Stimulated activated CD4-positive, alpha-beta T cell treated with anti-CD3 and anti-CD28 coated beads, Interleukin-15, amount 100 ng/mL, for 1 hour (primary cell): ENCODE data around the gene IGFL3.
"Not testable (repeated sequence)": the region's sequence is repeated elsewhere in the genome, so short reads cannot be mapped to it uniquely, and the experiment has no call there.

Experiments used
- DNase-seq, 2 donors: peaks; one replicate each; pipeline ENCODE4 v3.0.0-alpha.2; 2020; ENCODE audit warnings: low read depth in 1 of 2, low spot score in 1 of 2

Gene IGFL3

DNA sequence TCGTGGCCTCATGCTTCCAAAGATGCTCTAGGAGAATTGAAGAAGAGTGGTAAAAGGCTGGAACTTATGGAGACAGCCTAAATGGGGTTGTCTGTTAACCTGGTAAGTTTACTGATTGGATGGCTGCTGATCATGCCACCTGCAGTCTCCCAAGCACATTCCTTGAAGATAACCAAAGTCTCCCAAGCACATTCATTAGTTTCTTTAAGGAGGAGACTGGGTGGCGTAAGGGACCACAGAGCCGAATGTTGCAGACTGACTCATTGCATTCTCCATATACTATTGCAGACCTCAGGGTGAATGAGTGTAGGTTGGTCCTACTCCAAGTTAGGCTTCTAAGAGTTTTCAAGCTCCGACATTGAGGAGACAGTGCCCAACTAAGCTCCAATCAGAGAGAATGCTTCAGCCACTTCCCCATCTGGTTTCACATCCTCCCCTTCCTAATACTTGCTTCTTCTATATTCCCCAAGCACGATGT lies at the start of gene IGFL3:
Gene IGFL3, minus strand, starts transcription at position 51 of the 478 bp plus-strand sequence. Its CDS starts 39 bp downstream, at position 12.
- no peak for DNase-seq

DNA sequence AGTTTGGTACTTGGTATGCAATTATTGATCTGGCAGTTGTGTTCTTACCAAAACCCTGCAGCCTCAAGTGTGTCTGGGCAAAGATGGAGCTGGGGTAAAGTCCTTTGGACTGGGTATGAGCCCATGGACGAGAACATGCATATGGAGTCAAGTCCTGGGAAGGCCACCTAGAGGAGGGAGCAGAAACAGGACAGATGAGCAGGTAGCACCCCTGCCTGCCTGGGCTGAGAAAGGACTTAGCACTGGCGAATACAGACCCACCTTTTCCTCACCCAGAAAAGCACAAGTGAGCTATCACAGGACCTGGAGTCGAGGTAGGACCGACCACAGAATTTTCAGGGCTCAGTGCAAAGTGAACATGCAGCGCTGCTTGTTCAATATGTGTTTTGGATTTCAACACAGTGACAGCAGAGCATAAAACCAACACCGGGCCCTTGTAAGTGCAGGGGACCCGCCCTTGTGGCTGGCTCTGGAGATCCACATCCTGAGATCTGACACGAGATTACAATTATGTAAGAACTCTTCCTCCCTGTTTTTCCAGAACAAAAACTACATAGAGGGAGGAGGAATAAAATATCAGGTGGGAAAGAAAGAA lies 49.5 kb upstream of the IGFL3 start:
- DNase-seq, result no peak

DNA sequence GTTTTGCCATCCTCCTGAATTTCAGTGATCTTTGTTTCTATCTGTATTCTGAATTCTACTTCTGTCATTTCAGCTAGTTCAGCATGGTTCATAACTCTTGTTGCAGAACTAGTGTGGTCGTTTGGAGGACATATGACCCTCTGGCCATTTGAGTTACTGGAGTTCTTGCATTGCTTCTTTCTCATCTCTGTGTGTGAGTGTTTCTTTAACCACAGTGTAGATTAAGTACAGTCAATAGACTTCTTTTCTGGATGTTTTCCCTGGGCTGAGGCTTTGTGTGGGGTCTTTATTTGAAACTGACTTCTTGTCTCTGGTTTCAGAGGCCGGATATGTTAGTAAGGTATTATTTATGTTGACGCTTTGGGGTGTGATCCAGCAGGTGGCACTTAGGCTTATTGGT lies 38.2 kb upstream of the IGFL3 start:
- no peak for DNase-seq

DNA sequence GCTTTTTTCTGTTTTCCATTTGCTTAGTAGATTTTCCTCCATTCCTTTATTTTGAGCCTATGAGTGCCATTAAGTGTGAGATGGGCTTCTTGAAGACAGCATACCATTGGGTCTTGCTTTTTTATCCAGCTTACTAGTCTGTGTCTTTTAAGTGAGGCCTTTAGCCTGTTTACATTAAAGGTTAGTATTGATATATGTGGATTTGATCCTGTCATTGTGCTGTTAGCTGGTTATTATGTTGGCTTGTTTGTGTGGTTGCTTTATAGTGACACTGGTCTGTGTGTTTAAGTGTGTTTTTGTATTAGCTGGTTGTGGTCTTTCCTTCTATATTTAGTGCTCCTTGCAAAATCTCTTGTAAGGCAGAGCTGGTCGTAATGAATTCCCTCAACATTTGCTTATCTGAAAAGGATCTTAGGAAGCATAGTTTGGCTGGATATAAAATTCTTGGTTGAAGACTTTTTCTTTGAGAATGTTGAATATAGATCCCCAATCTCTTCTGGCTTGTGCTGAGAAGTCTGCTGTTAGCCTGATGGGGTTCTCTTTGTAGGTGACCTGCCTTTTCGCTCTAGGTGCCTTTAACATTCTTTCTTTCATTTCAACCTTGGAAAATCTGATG lies 37.3 kb upstream of the IGFL3 start:
- DNase-seq, result not testable (repeated sequence)

DNA sequence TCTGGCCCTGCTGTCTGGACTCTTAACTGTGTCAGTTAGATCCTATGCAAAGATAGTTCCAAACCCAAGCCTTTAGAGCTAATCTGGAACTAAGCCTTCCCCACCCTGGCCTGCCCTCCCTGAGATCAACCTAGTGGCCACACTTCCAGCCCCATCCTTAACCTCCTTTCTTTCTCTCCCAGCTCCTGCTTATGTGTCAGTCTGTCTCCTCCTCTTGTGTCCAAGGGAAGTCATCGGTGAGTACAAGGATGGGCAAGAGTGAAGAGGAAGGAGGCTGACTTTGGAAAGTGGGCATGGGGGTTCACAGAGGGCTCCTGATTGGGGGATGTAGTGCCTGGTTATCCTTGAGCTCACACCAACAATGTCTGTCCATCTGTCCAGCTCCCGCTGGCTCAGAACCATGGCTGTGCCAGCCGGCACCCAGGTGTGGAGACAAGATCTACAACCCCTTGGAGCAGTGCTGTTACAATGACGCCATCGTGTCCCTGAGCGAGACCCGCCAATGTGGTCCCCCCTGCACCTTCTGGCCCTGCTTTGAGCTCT lies 35.8 kb upstream of the IGFL3 start:
- no peak for DNase-seq

DNA sequence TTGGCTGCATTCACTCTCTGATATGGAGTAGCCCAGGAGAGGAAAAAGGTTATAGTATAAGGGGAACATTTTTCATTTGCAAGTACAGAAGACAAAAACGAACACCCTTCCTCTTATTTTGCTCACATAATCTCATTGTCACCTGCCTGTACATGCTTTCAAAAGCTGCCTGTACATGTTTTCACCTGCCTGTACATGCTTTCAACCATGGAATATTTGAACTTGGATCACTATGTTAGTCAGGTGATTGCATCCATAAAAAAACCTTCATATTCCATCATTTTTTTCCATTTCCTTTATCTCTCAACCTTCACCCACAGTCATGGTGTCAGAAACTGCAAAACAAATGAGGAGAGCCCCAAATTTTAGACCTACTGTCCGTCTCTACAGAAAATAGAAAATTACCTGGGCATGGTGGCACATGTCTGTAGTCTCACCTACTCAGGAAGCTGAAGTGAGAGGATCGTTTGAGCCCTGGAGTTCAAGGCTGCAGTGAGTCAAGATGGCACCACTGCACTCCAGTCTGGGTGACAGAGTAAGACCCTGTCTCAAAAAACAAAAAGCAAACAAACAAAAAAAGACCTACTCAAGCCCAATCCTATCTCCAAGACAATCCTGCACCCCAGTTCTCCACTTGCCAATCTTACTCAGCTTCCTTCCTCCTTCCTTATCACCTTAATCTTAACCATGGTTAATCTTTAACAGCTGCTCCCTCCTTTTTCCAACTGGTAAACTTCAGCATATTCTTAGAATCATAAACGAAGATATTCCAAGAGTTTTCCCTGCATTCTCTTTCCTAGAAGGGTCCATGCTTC lies 35.1 kb upstream of the IGFL3 start:
- no peak for DNase-seq

DNA sequence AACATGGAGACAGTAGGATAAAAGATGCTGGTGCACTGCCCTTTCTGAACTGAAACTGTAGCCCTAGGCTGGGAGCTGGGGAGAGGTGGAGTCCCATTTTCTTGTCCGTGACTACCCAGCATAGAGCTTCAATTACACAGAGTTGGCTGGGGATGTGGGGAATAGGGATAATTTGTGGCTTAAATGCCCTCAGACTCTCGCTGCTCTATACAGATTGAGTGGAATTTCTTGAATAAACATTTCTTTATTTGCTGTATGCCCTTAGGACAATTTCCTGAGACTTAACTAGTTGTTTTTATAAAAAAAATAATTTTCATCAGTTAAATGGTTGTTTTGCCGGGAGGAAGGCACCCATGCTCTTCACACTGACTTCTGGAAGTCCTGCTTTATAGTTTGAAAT lies 30.7 kb upstream of the IGFL3 start:
- no peak for DNase-seq

DNA sequence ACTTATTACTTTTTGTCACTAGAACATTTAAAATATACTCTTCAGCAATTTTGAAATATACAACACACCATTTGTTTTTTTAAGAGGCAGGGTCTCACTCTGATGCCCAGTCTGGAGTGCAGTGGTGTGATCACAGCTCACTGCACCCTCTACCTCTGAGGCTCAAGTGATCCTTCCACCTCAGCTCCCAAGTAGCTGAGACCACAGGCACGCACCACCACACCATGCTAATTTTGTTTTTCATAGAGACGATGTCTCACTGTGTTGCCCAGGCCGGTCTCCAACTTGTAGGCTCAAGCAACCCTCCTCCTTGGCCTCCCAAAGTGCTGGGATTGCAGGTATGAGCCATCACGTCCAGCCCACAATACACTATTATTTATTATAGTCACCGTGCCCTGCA lies 26.1 kb upstream of the IGFL3 start:
- no peak for DNase-seq

DNA sequence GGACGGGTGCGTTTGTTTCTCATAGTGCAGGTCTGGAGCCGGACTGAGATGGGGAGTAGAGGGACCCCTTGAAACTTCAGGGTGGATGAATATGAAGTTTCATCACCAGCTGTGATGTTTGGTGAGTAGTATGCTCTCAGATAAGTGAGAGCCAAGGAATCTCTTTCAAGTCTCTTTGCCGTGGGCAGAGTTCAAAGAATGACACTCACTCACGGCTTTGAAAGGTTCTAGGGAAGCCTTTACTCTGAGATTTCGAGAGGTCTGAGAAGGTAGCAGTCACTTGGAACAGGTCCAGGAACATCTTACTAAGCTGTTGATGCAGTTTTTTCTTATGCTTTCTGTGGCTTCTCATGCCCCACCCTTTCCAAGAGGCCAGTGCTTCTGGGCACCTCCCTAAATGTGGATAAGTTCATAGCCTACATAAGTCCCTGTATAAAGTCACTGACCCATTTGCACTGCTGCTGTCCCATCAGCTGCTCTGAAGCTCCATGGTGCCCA lies 23.4 kb upstream of the IGFL3 start, which contains the start of gene IGFL2:
Gene IGFL2, plus strand, starts transcription at position 448 of the 498 bp plus-strand sequence. Its CDS starts 41 bp downstream, at position 489.
- DNase-seq, result no peak

DNA sequence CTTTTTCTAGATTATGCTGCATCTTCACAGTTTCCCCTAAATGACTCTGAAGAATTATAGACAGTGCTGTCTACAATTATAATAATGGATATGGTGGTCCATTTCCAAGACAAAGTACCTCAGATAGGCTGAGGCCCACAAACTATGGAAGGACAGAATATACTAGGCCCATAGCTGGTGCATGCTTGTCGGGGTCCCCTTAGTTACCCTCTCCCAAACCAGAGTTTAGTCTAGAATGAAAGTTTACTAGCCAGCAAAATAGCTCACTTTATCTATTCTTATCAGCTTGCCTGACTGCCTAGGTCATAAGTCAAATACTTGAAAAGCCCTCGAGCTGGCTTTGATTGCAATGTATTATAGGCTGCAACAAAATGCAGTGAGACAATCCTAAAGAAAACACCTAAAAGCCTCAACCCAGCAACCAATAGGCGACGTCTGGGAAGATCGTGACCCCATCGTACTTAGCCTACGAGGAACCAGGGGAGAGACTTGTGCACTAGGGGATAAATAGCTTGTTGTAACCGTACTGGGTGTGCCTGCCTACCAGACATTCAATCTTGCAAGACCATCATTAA lies 22.8 kb upstream of the IGFL3 start:
- no peak for DNase-seq

DNA sequence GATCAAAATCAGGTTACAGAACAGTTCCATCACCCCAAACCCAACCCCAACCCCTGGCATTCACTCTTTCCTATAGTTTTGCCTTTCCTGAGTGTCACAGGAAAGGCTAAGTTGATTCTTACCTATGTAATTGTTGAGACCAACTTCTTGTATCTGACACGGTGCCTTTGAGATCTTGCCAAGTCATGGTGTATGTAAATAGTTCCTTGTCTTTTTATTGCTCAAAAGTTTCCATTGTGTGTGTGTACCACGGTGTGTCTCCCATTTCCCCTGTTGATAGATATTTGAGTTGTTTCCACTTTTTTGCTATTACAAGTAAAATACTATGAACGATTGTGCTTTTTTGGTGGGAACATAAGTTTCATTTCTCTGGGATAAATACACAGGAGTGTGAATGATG lies 20.3 kb upstream of the IGFL3 start:
- DNase-seq, result no peak

DNA sequence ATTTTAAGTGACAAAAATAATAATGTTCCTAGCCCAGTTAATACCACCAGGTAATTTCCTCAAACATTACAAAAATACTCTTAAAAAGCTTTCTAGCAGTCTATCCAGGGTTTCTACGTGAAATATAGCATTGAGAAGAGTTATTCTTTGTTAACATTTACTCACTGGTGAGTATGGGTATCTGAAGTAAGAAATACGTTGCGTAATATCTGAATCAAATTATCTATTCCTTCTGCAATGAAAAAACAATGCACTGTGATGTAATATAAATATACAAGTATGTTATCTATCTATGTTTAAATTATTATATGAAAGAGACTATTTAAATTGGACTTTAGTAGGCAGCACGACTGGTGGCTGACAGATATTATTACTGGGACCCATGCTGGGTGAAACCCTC lies 17.8 kb upstream of the IGFL3 start:
- no peak for DNase-seq

DNA sequence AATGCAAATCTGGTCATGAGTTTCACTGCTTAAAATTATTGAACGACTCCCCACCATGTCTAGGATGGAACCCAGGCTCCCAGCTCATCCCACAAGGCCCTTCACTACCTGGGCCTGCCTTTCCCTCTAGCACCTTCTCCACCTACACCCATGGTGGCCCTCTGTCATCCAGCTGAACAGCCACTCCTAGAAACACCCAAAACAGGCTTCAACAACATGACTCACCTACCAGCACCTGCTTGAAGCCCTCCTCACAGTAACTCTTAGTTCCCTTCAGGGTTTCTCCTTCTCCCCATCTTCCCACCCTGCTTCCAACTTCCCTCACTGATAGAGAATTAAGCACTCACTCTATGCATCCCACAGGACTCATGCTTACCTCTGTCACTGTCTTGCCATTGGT lies 16.9 kb upstream of the IGFL3 start:
- DNase-seq, result no peak

DNA sequence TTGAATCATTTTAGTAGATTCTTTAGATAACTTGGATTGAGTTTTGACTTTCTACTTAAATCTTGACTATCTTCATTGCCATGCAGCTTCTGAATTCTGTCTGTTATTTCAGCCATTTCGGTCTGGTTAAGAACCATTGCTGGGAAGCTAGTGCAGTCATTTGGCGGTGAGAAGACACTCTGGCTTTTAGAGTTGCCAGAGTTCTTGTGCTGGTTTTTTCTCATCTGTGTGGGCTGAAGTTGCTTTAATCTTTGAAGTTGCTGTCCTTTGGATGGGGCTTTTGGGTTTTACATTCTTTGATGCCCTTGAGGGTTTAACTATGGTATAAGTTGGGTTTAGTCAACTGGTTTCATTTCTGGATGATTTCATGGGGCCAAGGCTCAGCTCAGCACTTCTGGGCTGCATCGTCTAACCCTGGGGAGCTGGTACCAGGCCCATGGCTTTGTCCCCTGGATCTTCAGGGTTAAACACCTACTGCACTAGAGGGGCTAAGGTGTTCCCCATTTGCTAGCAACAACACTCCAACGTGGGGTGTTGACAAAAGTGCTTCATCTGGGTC lies 13.5 kb upstream of the IGFL3 start:
- no peak for DNase-seq

DNA sequence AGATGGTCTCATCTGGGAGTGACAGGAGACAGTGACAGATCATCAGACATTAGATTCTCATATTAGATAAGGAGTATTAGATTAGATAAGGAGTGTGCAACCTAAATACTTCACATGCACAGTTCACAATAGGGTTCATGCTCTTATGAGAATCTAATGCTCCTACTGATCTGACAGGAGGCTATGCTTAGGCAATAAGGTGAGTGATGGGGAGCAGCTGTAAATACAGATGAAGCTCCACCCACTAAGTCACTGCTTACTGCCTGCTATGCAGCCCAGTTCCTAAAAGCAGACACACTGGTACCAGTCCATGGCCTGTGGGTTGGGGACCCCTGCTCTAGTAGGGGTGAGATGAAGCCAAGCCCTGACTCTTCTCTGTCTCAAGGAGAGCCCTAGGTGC lies 10.0 kb upstream of the IGFL3 start:
- no peak for DNase-seq

DNA sequence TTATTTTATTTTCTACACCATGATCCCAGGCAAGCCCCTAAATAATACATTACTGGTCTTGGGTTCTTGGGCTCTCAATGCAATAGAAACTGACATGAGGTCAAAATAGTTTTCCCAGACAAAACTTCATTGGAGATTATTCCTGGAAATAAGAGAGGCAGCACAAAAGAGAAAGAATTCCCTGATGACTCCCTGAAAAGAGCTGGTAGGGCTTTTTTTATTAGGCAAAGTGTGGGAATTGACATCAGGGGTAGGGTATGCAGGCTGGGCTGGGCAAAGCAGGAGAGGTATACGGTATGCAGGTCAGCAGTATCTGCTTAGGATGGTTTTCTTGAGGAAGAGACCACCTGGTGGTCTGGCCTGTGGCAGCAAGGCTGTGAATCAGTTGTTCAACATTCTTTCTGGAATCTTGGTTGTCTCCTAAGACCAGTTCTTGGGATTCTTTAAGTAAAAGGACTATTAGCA lies 9.3 kb upstream of the IGFL3 start:
- DNase-seq, result no peak

DNA sequence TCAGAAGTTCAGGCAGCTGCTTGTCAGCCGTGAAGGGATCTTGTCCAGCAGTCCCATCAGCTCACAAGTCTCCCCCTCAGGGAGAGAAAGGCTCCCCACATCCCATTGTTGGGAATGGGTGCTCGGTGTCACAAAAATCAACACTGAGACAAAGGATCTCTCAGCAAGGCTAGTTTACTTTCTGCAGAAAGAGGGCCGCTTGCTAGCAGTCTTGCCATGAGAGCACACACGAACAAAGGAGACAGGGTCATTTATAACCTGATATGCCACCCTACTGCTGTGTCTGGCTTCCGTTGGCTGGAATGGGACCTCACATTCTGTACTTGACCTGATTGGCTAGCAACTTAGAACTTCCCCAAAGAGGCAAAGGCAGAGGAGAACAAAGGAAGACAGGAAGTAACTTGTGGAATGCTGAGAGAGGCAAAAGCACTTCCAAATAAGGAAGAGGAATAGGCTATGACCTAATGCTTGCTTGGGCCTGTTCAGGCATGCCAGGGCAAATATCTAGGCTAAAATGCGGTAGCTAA lies 8.7 kb upstream of the IGFL3 start:
- no peak for DNase-seq

DNA sequence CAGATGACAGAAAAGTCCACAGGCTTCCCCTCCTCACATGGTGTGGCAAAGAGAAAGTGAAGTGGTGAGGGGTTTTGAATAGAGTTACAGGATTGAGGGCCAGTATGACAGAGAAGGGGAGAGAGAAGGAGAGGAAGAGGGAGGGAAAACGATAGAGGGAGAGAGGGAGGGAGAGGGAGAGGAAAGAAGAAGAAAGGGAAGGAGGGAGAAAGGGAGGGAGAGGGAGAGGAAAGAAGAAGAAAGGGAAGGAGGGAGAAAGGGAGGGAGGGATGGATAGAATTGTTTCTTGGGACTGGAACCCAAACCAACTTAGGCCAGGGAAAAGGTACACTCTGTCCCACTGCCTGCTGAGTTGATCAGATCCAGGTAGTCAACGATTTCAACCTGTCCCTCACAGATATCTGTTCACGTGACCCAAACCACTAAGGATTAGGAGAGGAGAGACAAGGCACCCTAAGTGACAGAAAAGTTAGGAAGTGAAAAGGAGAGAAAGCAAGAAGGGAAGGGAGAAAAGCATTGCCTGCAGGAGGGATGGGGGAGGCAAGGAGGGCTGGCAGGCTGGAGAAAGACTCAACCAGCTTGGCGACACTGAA lies 8.1 kb upstream of the IGFL3 start:
- DNase-seq, result no peak

DNA sequence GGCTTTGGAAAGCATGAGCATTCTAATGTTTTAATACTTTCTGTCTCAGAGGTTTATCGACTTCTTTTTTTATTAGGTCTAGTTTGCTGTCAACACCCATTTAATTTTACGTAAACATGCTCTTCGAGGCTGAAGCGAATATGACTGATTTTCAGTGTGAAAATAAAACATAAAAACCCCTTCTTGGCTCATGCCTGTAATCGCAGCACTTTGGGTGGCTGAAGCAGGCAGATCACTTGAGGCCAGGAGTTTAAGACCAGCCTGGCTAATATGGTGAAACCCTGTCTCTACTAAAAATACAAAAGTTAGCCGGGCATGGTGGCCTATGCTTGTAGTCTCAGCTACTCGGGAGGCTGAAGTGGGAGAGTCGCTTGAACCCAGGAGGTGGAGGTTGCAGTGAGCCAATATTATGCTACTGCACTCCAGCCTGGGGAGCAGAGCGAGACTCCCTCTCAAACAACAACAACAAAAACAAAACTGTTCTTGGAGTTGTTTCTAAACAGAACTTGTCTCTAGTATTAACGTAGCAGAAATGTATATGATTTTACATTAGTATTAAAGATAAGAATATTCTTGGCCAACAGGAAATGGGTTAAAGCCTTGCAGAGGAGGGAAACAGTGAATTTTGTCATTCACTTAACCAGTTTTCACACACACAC lies 7.1 kb upstream of the IGFL3 start:
- DNase-seq, result no peak

DNA sequence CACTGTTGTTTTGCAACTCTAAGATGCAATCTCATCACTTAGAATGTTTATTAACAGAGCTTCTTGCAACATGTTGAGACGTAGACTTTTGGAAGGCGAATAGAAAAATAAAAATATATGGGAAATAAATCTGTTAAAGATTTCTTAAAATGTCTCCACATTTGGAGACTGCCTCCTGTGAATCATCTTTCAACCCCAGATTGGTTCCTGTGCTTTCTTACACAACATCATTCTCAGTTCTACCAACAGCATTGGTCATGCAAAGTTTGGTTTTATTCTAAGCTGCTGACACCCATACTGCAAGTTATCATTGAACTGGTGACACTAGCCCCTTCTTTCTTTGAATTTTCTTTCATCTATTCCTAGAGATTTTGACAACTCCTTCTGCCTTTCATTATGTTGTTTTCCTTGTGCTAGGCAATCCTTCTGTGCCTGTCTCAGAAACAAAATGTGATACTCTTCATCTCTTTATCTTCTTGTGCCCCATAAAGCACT lies 1.6 kb upstream of the IGFL3 start:
- DNase-seq, result no peak
